GM21367 (cell line): Measurements from ENCODE around the gene DNAJB13.
"Not testable (repeated sequence)": the region's sequence is repeated elsewhere in the genome, so short reads cannot be mapped to it uniquely, and the experiment has no call there.

Experiments
- ATAC-seq: cut with Tn5 transposase; IDR thresholded peaks from one replicate; pipeline ENCODE4 v1.9.1; 2021; ENCODE audit not compliant: unreplicated experiment

DNAJB13 gene

GRCh38 chr11:73950869-73951710 is at the start of gene DNAJB13:
DNAJB13 (plus strand) TSS chr11:73951026; CDS start chr11:73951070, 44 bp downstream.
- no peak for ATAC-seq

- no peak for ATAC-seq
Measured at GRCh38 chr11:73902303-73902702, 48.5 kb upstream of the DNAJB13 start.

DNA sequence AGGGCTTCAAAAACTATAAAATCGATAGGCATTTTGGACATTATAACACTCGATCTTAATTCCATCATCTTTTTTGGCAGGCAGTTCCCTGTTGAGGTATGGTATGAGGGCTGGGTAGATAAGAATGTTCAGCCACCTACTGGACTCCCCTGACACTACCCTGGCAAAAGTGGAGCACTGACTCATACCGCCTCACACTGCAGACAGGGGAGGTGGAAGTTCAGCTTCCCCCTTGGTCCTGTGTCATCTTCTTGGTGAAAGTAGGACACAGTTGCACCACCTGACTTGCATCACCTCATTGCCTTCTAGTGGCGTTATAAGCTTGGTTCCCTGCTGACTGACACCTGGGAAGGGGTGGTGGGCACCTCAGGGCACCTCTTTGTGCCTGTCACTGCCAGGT is 43.6 kb upstream of the DNAJB13 start:
- ATAC-seq = no peak

DNA sequence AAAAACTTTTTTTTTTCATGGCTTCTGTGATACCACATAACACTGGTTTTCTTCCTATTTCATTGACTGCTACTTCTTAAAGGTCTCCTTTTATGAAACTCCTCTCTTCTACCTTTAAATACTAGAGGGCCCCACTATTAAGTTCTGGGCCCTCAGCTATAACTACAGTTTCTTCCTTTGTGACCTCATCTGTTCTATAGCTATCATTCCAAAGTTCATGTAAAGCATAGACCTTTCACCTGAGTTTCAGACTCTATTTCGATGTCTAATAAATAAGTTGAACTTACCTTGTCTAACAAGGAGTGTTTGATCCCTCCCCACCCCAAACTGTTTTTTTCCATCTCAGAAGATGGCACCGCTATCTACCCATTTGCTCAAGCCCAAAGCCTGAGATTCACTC is 38.8 kb upstream of the DNAJB13 start:
- no peak for ATAC-seq

DNA sequence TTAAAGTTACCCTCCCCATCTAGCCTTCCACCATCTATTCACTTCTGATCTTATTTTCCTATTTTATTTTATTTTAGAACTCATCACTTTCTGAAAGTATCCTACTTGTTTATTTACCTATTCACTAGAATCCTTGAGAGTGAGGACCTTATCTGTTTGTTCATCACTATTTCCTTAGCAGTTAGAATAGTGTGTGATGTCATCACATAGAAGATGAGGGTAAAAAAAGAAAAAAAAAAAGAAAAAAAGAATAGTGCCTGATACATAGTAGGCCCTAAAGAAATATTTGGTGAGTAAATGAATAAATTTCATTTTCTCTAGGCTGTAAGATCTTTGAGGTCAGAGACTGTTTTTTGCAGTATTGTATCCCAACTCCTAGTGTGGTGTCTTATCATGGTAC is 37.4 kb upstream of the DNAJB13 start:
- ATAC-seq = no peak

DNA sequence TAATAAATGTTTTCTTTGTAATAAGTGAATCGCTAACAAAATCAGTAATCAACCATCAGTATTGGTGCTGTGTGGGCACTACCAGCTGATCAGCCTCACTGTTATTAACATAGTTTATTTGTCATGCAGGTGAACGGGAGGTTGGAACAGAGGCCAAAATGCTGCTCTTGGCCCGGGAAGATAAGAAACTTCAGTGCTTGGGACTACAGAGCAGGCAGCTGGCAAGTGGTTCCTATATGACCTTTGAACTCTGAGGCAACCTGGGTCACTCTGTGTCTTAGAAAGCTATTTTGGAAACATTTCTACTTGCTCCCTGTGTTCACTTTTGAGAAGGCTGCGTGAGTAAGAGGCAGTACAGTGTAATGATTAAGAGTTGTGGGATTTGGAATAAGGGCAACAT is 36.5 kb upstream of the DNAJB13 start:
- no peak for ATAC-seq

DNA sequence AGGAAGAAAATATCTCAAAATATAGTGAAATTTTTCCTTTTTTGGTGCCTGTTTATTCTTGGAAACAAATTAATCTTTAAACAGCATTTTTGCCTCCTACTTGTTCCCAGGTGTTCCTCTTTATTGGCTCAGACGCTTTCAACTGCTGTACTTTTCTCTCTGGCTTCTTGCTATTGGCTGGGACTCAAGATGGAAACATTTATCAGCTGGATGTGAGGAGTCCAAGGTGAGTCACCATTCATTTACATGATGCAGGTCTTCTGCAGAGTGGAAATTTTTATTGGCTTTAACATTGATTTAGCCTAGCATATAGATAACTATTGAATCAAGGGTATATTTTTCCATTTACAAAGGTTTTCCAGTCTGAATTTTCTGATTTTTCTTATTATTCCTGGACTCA is 34.4 kb upstream of the DNAJB13 start:
- no peak for ATAC-seq

DNA sequence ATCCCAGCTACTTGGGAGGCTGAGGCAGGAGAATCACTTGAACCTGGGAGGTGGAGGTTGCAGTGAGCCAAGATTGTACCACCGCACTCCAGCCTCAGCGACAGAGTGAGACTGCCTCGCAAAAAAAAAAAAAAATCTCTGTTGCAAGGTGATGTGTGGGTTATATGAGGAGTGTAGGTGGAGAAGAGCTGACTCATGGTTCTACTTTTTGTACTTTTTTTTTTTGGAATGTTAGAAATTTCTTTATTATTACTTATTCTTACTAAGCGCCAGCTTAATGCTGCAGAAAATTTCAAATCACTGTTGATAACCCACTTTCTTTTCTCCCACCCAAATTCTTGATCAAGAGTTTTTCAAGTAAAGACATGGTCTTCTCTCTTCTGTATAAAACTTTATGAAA is 29.6 kb upstream of the DNAJB13 start:
- no peak for ATAC-seq

DNA sequence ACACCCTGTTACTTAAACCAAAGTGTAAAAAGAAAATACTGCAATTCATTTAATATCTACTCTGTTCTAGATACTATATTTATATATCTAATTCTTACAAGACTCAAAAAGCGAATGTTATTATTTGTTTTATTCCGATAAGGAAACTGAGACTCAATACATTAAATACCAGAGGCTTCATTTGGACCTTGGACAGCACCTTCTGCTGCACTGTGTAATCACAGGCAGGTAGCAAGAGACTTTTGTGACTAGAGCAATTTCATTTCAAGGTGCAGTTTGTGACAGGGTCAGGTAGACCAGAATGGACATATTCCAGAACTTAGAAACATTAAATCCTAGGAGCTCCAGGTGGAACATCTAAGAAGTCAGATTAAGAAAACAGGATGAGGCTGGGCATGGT is 21.4 kb upstream of the DNAJB13 start:
- ATAC-seq = no peak

DNA sequence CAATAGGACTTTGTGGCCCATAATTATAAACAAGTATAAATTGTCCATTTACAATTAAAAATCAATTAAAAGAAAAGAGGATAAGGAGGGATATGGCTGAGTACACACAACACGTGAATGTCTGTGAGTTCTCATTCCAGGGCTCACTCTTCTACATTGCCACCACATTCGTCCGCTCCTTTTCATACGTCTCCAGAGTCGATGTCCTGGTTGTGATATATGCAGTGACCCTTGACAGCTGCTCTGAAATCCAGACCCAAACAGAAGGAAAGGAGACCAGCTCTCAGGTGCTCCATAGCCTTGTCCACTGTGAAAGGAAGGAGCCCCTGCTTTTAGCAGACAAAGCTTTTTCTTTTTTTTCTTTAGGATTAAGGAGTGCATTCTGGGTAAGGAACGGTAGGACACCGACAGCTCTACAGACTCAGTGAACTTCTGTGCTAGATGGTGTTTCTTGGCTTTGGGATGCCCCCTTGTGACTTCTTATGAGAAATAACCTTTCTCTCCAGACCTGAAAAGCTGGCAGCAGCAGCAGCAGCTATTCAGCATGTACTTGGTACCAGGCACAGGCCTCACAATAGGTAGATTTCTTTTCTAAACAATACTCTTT is 19.7 kb upstream of the DNAJB13 start:
- ATAC-seq = no peak

- no peak for ATAC-seq
Measured at GRCh38 chr11:73931951-73932350, 18.9 kb upstream of the DNAJB13 start.

GRCh38 chr11:73932781-73933180 is 18.0 kb upstream of the DNAJB13 start:
- ATAC-seq = no peak

GRCh38 chr11:73936047-73936446 is 14.8 kb upstream of the DNAJB13 start:
- not testable (repeated sequence) for ATAC-seq

GRCh38 chr11:73939096-73939495 is 11.7 kb upstream of the DNAJB13 start:
- ATAC-seq = no peak

DNA sequence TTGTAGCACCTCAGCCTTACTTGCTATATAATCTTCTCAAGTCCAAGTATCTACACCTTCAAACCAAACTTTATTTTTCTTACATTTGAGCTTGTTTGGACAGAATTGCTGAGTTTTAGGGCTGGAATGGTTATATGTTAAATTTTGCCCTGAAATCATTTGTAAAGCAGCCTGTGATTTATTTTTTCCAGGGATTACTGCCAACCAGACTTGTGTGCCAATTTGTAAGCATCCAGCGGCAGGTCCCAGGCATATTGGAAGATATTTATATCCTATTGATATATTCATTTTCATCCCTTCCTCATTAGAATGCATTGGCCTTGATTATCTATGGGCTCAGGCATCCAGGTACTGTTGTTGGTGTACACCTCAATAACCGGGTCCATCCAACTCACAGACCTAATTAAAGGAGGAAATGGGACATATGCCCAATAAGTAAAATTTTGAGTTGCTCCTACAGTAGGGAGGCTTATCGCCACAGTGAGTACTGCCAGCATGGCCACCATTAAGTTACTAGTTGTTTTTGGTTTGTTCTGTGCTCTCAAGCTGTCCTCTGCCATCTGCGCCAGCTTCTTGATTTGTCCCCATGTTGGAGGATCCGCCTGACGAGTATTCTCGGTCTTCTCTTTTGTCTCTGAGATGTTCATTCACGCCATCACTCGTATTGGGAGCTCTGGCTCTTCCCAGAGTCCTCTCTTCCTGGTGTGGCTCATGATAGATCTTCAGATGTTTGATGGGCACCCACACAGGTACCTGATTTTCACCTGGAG is 9.8 kb upstream of the DNAJB13 start:
- no peak for ATAC-seq

GRCh38 chr11:73942010-73942409 is 8.8 kb upstream of the DNAJB13 start:
- ATAC-seq = no peak

GRCh38 chr11:73944085-73944484 is 6.7 kb upstream of the DNAJB13 start:
- ATAC-seq = no peak

DNA sequence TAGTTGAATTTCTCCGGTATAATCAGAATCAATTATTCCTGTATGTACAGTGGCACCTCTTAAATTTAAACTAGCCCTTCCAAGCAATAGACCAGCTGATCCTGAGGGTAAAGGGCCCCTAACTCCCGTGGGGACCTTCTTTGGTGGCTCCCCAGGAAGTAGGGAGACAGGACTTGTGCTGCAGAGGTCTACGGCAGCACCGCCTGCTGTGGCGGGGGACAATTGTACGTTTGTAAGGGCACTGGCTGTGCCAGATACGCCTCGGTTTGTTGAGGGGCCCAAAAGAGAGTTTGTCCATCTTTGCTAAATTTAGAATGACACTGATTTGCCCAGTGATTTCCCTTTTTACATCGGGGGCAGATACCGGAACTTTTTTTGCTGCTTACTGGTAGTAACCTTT is 5.9 kb upstream of the DNAJB13 start:
- ATAC-seq = no peak

- ATAC-seq = no peak
Measured at GRCh38 chr11:73945396-73945795, 5.4 kb upstream of the DNAJB13 start.

DNA sequence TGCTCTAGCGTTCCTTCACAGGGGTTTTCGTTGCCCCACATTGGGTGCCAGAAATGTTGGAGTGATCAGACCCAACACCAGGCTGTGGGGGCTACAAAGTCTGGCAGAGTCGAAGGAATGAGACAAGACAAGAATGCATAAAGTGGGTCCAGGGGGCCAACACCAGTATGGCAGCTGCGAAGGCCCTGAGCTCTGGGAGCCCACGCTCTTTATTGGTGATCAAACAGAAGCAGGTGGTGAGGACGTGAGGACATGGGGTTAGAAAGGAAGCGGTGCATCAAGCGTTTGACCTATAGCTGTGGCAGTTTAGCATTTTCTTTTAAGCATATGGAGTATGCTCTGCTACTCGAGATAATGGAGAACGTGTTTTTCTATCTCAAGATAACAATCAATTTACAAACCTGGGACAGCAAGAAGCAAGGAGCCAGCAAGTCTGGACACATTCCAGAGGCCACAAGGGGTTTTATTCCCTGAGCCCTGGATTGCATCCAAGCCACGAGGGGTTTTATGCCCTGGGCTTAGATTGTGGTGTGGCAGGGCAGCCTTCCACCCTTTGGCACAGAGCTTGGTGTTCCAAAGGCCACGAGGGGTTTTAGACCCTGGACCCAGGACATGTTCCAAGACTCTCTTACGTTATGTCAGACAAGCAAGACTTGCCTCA is 3.9 kb upstream of the DNAJB13 start:
- no peak for ATAC-seq

DNA sequence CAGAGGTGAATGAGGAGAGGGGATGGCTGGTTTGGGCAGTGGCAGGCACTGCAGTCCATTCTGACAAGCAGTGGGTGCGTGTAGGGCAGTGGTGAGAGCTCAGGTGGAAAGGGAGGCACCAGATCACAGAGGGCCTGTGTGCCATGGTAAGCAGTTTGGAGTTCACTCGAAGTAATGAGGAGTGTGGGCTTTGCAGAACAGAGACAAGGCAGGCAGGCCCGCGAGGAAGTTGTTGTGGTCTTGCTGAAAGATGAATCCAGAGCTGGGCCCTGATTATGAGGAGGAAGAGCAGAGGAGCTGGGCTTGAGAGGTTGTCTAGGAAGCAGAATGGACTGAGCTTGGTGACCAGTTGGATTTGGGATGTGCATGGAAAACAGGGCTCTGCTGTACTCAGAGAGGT is 1.6 kb upstream of the DNAJB13 start:
- ATAC-seq = no peak
